Inflammatory macrophage (primary cell): ENCODE measurements around the gene SELENOO.

ENCODE experiments used
- DNase-seq, 2 donors: peaks; one replicate each; pipeline ENCODE4 v3.0.0-alpha.2; 2020 to 2022

Gene SELENOO

DNA sequence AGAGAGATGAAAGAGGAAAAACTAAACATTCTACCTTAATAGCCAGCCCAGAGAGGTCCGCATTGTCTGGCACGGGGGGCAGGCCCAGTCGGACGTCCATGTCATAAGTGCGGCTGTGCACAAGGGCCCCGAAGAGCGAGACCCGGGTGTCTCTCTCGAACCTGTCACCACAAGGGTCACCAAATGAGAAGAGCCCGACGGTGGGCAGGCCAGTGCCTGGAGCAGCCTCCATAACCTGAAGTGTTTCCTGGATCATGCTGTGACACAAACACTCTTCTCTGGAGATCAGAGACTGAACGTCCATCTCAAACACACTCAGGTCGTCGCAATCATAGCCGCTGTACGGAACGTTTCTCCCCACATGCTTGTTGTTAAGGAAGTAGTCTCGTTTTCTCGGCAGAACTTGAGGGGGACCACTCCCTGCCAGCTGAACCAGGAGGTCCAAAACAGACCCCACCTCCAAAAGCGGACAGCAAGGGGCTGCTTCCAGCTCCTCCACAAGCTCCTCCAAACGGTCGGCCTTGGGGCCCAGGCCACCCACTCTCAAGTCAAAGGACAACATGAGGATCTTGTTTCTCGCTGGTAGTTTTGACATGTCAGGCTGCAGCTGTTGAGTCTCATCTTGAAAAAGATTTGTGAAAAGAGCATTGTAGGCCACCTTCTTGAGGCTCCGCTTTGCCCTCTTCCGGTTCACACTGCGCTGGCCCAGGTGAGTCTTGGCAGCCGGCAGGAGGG, 43.0 kb downstream of the SELENOO start:
- DNase-seq = peak; percentile 1 to 9

DNA sequence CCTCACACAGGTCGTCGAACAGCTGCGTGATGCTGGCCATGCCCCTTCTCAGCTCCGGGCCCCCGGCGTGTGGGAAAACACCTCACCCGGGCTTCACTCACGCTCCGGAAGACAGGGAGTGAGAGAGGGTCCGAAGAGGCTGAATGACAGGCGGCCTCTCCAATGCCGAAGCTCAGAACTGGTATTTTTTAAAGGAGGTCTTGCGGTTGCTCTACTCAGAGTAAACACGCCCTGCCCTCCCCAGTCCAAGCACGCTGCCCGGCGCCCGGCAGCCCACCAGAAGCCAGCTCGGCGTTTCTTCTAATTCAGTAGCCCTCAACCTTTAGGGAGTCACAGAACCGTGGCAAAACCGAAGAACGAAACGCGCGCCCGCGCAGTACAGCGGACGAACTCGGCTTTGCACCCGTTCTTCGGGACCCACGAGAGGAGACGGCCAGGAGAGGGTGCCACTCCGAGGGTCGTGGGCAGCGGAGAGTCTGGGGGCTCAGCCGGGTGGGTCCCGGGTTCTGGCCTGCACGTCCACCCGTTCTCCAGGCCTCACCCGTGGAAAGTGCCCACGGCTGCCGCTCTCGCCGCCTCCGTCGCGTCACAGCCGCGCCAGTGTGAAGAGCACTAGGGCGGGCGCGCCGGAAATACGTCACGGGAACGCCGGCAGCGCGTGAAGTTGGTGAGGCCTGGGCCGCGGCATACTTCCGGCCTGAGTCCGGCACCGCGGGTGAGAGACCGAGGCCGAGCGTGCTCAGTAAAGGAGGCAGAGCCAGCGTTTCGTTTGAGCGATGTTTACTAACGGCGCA, 43.8 kb downstream of the SELENOO start, which contains the start of gene TUBGCP6:
TSS of gene TUBGCP6 (minus strand) at position 604 of the 794 bp plus-strand sequence. CDS start at position 40, 564 bp downstream.
- peak; percentile 93 to 95 for DNase-seq

DNA sequence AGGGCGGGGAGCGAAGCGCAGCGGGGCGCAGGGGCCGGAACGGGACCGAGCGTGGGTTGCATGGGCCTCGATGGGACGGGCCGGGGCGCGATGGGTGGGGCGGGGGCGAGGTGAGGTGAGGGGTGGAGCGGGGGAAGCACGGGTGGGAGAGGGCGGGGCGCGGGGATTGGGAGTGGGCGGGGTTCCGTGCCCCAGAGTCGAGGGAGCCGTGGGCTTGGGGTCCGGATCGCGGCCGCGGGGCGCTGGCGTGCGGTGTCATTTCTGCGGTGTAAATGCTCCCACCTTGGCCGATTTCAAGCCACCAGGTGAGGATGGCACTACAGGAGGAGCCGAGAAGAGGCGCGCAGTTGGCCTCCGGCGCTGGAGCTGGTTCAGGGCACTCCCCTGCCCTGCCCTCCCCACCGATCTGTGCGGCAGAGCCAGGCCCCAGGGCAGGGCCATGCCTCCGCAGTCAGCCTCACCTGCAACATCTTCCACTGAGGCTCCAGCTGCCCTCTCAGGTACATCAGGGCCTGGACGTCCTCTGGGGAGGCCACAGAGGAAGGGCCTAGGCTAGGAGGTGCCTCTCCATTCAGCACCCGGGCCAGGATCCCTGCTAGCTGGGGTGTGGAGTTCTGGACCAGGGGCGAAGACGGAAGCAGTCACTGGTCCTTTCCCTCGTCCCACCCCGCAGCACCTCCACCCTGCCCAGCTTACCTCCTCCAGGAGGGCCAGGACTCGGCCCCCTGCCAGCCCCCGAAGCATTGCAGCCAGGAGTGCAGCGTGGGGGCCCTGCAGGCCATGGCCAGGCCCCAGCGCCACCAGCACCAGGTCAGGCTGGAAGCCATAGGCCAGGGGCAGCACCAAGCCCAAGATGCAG, 44.6 kb downstream of the SELENOO start:
- DNase-seq = no peak

GRCh38 chr22:50246242-50247175, 45.7 kb downstream of the SELENOO start:
- DNase-seq = no peak

GRCh38 chr22:50247748-50248147, 46.9 kb downstream of the SELENOO start:
- DNase-seq = peak in 1 of 2 donors; percentile 15

DNA sequence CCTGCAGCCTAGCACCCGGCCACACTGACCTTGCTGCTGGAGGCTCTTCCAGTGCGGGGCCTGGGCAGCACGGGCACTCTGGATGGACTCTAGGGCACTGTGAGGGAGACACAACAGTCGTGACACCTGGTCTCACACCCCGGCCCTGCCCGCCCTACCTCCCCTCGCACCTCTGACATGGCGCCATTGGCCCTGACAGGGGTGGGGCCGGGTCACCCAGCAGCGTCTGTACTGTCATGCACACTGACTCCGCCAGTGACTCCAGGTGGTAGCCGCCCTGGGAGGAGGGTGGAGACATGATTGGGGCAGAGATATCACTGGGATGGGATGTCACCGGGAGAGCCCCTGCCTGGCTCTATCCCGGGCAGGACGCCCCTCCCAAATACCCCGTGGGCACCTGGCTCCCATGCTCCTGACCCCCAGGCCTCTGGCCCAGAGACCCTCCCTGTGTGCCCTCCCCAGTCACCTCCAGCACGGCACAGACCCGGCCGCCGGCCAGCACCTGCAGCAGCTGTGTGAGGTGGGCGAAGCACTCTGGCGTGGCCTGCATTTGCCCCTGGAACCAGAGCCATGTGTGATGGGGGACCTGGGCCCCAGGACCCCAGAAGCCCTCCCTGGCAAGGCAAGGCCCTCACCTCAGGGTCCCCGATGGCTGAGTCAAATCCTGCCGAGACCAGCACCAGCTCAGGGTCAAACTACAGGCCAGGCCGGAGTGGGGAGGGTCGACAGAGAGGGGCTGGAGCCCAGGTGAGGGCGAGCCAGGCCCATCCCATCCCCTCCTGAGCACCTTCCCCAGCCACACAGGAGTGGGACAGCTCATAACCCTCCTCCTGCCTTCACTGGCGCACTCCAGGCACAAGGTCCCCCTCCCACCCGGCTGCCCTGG, 47.6 kb downstream of the SELENOO start:
- no peak for DNase-seq

- no peak for DNase-seq
Observed at GRCh38 chr22:50249341-50250248, 48.8 kb downstream of the SELENOO start.

DNA sequence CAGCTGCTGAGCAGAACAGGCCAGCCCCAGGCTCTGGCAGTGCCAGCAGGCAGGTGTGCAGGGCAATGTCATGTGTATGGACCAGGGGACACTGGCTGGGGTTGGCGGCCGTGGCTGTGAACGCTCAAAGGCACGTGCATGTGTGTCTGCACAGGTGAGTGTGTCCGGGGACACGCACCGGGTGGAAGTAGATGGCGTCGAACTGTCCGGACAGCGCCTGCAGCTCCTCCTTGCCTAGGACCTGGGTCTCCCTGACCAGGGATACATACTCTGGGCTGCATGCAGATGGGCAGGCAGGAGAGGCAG, 49.4 kb downstream of the SELENOO start:
- no peak for DNase-seq

DNA sequence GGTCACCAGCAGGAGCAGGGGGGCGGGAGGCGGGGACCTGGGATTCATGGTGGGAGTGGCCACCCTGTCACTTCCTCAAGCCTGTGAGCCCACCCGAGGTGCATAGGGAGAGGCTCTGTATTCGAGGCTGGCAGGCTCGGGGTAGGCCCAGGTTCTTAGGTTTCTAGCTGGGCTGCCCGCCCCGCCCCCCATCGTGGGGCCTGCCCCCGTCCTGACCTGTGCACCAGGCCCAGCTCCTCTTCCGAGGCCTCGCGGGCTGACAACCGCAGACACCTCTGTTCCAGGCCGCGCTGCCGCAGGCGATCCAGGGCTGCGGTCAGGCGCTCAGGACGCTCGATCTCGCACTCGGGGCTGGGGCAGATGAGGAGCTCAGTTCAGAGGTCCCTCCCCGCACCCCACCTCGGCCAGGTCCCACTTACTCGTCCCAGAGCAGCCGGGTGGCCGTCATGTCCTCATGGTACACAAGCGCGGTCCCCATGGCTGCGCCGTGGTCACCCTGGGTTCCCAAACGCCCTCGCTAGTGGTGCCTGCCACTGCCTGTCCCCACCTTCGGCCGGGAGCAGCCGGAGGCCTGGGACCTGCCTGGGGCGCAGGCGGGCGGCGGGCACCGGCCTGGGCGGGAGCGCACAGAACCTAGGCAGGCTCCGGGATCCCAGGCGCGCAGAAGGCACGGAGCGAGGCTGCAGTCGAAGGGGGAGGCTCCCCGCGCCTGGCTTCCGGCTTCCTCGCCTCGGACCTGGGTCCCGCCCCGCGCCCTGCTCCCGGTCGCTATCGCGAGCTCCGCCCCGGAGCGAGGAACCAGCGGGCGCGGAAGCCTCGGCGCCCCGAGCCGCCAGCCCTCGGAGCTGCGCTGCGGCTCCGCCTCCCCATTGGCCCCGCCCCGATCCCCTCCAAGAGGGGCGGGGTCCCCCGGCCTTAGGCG, 50.0 kb downstream of the SELENOO start, which contains the start of gene HDAC10:
TSS of gene HDAC10 (minus strand) at position 711 of the 922 bp plus-strand sequence. CDS start at position 478, 233 bp downstream.
- peak; percentile 86 to 89 for DNase-seq

DNA sequence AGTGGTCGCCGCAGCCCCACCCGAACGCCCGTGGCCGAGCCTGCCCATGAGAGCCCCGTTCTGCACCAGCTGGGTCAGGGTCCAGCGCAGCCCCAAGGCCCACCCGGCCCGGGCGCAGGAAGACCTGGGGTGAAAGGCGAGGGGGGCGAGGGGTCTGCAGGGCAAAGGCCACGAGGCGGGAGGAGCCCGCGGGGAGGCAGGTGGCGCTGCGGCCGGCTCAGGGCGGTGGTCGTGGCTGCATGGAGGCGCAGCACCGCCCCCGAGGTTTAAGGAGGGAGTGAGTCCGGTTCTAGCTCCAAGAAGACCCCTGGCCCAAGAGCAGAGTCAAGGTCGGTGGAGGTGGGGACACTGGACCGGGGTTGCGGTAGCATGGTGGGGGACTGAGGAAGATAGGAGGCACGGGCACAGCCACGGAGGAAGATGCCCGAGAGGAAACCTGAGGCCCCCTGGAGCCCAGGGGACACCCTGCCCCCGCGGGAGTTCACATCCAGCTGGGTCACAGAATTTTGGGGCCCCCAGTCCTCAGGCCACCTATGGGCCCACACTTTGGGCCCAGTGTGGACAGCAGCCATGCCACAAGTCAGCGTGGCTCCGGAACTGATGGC, 50.8 kb downstream of the SELENOO start:
- DNase-seq = no peak

DNA sequence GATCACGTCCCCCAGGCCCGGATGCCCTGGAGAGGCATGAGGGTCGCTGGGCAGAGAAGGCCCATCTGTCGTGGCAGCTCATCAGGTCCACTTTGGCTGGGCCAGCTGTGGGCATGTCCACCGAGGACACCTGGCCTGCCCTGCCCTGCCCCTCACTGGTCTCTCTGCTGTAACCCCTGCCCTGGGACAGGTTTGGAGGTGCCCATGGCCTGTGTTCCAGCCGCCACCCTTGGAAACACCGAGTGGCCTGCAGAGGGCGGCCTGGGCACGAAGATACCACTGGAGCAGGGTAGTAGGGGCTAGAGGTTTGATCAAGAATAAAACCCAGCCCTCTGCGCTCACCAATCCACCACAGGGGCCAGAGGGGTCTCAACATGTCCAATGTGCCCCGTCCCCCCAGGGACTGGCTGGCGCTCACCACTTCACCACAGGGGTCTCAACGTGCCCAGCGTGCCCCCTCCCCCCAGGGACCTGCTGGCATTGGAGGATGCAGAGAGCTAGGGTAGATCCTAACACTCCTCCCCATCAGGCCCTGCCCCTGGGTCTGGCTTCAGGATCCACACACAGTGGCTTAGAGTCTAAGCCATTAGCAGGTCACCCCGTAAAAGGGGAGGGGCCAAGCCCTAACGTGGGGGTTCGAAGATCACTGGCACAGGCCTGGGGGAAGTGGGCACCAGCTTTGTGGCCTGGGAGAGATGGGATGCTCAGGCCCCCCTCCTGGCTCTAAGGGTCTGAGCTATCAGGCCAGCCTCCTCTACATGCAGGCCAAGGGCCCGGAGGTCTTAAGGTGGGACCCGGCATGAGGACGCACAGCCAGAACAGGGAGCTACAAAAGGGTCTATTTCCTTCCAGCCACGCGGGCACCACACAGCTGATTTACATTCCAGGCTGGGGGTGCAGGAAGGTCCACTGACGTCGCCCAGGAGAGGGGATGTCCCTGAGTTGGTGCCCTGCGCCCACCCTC, 51.6 kb downstream of the SELENOO start:
- DNase-seq = peak; percentile 56 to 59

- peak in 1 of 2 donors; percentile 47 for DNase-seq
Observed at GRCh38 chr22:50253046-50253915, 52.5 kb downstream of the SELENOO start.

GRCh38 chr22:50253941-50254340, 53.1 kb downstream of the SELENOO start:
- DNase-seq = no peak

- DNase-seq = no peak
Observed at GRCh38 chr22:50255099-50255498, 54.3 kb downstream of the SELENOO start.

DNA sequence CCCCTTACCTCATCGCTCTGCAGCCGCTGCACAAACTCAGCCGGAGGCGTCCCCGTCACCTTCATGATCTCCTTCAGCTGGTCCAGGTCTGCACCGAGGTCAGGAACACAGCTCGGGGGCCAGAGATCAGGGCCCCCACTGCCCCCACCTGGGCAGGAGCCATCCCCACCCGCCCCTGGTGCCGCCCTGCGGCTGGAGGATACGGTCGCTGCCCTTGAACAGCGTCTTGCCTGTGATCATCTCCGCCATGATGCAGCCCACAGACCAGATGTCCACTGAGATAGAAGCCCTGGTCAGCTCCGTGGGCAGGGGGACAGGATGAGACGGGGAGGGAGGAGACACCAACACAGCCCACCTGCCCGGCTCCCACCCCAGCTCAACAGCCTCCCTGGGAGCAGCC, 54.8 kb downstream of the SELENOO start:
- DNase-seq = no peak
